Anterior cingulate cortex (tissue), 58 donors: ENCODE data around the gene HSDL1.

Source experiments
- DNase-seq, 58 donors: peaks; one replicate each; lab custom pipeline; 2025; lab: John Stamatoyannopoulos, UW

The HSDL1 gene

GRCh38 chr16:84085271-84085667 lies 59.7 kb downstream of the HSDL1 start:
- no peak for DNase-seq

- peak in 12 of 58 donors; percentile 11 to 38 (median 20) for DNase-seq
Measured at GRCh38 chr16:84084570-84085270, 60.3 kb downstream of the HSDL1 start.

- peak in 9 of 58 donors; percentile 6 to 44 (median 21) for DNase-seq
Measured at GRCh38 chr16:84082835-84083569, 62.0 kb downstream of the HSDL1 start.

- no peak for DNase-seq
Measured at GRCh38 chr16:84082110-84082509, 62.9 kb downstream of the HSDL1 start.

- DNase-seq, result no peak
Measured at GRCh38 chr16:84081446-84081989, 63.5 kb downstream of the HSDL1 start.

GRCh38 chr16:84080813-84081212 lies 64.2 kb downstream of the HSDL1 start:
- no peak for DNase-seq

GRCh38 chr16:84080378-84080777 lies 64.6 kb downstream of the HSDL1 start:
- no peak for DNase-seq

- no peak for DNase-seq
Measured at GRCh38 chr16:84079664-84080063, 65.3 kb downstream of the HSDL1 start.

- DNase-seq, result peak in 1 of 58 donors; percentile 49
Measured at GRCh38 chr16:84075376-84075775, 69.6 kb downstream of the HSDL1 start.

- no peak for DNase-seq
Measured at GRCh38 chr16:84074721-84075120, 70.3 kb downstream of the HSDL1 start.
